Tibial artery (tissue), 4 donors: ENCODE data around the gene C6orf62.

Source experiments
- DNase-seq, 2 donors: peaks; one replicate each; pipeline ENCODE4 v3.0.0-alpha.2; 2019
- H3K27ac ChIP-seq, 2 donors: fragments of 200-600 bp; sonication (generic) in 1 of 2; 1 replicate in 1 of 2; 2 replicates in 1 of 2; pipeline ENCODE4 v1.5.1; 2018 to 2019; ENCODE audit warnings: mild to moderate bottlenecking in 1 of 2
- H3K27me3 ChIP-seq, 2 donors: fragments of 200-600 bp; sonication (generic) in 1 of 2; one replicate each; pipeline versions ENCODE4 v1.5.1 to v1.6.0; 2016 to 2019
- H3K36me3 ChIP-seq, 3 donors: fragments of 200-600 bp; sonication (generic) in 2 of 3; one replicate each; pipeline ENCODE4 v1.5.1; 2016 to 2019; ENCODE audit warnings: mild to moderate bottlenecking in 2 of 3
- H3K4me1 ChIP-seq, 4 donors: fragments of 200-600 bp; sonication (generic) in 2 of 4; 1 replicate in 3 of 4; 2 replicates in 1 of 4; pipeline ENCODE4 v1.5.1; 2016 to 2019
- H3K4me3 ChIP-seq, 2 donors: fragments of 200-600 bp; sonication (generic) in 1 of 2; 1 replicate in 1 of 2; 2 replicates in 1 of 2; pipeline ENCODE4 v1.5.1; 2018 to 2019; ENCODE audit warnings: mild to moderate bottlenecking in 2 of 2
- H3K9me3 ChIP-seq, 3 donors: fragments of 200-600 bp; sonication (generic) in 1 of 3; one replicate each; pipeline ENCODE4 v1.5.1; 2016 to 2019
- intact Hi-C: fragments of 100-400 bp; cut with DNase I; formaldehyde crosslinking; loops from one replicate; pipeline ENCODE4 v1.15.0; 2023; ENCODE audit warnings: low total_unique reads
- TF ChIP-seq, protein P1 (sequence below), 2 experiments: fragments of 200-600 bp in 1 of 2; fragments of 450-650 bp in 1 of 2; IDR thresholded peaks; one replicate each; pipeline ENCODE4 v1.5.1; 2017 to 2019; ENCODE audit warnings: antibody characterized with exemption in 2 of 2, mild to moderate bottlenecking in 1 of 2, moderate library complexity in 1 of 2

The C6orf62 gene

DNA sequence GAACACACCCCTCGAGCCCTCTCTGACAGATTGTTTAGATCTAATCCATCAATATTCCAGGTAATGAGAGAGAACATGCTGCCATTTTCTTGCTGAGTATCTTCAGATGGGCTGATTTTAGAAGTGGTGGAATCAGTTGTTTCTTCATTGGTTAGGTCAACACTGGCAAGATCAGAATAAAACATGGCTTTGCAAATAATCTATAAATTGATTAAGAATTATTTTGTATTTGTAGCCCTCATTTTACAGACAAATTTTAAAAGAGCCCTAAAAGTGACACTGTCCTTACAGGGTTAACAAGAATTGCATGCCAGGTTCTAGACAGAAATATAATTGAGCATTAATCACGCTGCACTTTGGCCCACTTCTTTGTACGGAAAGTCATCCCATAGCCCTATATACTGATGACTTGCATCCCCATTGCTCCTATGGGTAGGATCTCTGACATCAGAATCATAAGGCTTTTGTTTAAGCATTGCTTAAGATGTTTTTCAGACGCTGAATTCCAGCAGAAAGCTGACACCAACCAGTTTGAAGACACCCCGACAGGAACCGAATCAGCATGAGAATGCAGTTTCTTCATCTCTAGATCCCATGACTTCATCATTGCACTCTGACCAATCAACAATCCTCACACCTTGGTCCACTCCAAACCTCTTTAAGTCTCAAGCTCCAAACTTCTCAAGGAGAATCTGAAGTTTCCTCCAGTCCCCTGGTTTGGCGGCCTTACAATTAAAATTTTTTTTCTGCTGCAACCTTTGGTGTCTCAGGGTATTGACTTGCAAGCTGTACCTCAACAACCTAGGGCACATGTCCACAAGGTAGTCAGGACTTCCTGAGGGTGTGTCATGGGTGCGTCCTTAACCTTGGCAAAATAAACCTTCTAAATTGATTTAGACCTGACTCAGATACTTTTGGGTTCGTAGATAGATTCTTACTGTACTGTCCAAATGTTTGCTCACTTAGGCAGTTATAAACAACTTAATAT is 60.1 kb downstream of the C6orf62 start:
- H3K27ac ChIP-seq = no peak overlapping the region
- no peak for DNase-seq
- no peaks in the 10 kb centered on the region for H3K27me3 ChIP-seq
- no peaks in the 10 kb centered on the region for H3K9me3 ChIP-seq
- H3K36me3 ChIP-seq = peaks cover 19 to 47% (median 26%) of the 10 kb centered on the region in 3 donors
- H3K4me1 ChIP-seq = peaks cover 0 to 9% (median 3%) of the 10 kb centered on the region in 4 donors
- TF ChIP-seq, protein P1, sequence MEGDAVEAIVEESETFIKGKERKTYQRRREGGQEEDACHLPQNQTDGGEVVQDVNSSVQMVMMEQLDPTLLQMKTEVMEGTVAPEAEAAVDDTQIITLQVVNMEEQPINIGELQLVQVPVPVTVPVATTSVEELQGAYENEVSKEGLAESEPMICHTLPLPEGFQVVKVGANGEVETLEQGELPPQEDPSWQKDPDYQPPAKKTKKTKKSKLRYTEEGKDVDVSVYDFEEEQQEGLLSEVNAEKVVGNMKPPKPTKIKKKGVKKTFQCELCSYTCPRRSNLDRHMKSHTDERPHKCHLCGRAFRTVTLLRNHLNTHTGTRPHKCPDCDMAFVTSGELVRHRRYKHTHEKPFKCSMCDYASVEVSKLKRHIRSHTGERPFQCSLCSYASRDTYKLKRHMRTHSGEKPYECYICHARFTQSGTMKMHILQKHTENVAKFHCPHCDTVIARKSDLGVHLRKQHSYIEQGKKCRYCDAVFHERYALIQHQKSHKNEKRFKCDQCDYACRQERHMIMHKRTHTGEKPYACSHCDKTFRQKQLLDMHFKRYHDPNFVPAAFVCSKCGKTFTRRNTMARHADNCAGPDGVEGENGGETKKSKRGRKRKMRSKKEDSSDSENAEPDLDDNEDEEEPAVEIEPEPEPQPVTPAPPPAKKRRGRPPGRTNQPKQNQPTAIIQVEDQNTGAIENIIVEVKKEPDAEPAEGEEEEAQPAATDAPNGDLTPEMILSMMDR (IDR thresholded peaks at IDR 0.05) = no peak
- intact Hi-C loops = no loop called here
- H3K4me3 ChIP-seq = no peak overlapping the region

DNA sequence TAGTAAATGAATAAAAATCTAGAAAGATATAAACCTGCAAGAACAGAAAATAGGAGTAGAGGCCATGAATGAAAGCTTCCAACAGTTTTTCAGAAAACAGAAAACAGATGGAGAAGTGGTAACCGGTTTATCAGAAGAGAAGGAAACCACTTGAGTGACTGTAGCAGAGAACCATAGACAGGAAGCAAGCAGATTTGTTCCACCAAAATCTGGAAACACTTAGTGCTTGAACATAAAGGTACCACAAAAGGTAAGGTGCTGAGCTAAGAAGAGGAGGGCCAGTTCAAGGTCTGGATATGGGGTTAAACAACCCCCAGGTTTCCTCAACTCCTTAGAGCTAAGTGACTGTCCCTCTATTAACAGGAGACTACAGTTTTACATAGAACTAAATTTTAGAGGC is 63.7 kb downstream of the C6orf62 start:
- TF ChIP-seq, protein P1 (IDR thresholded peaks at IDR 0.05) = no peak
- Histone ChIP-seq H3K4me1 (no peaks in the 10 kb centered on the region), H3K36me3 (peaks cover 38 to 62% (median 43%) of the 10 kb centered on the region in 3 donors), H3K9me3 (no peaks in the 10 kb centered on the region), H3K27ac (no peak overlapping the region), H3K4me3 (no peak overlapping the region), H3K27me3 (no peaks in the 10 kb centered on the region)
- DNase-seq = no peak
- intact Hi-C loops = no loop called here
